ENCODE data around the gene INSIG2. TPM values are rescaled to one million over a fixed set of nuclear protein-coding genes. Genes with fewer than 3 reads are reported as not detected.
A peak's percentile ranks its signal among the peaks of the same experiment; 100 is the strongest.

The INSIG2 gene
- total RNA-seq, 4 donors from 2014 or later: 10.5 to 18.6 (median 13.4) TPM

- Histone ChIP-seq H3K4me1 (peaks cover 0 to 12% (median 4%) of the 10 kb centered on the region in 4 donors), H3K36me3 (no peaks in the 10 kb centered on the region), H3K9me3 (no peaks in the 10 kb centered on the region), H3K27ac (no peak overlapping the region), H3K4me3 (no peak overlapping the region), H3K27me3 (peaks cover 0 to 21% of the 10 kb centered on the region in 2 donors)
- WGBS, 2 donors: 42 to 64% methylated on average over 3 of the region's 3 CpGs
- no peak for TF ChIP-seq POLR2A (IDR thresholded peaks at IDR 0.05)
- TF ChIP-seq EP300 (IDR thresholded peaks at IDR 0.05): no peak
- no peak for TF ChIP-seq CTCF (IDR thresholded peaks at IDR 0.05)
- DNase-seq (ENCODE audit: low spot score in 2 of 2): no peak
Observed at GRCh38 chr2:118054213-118055008, 33.9 kb upstream of the INSIG2 start.

GRCh38 chr2:118055512-118056164 lies 32.6 kb upstream of the INSIG2 start:
- WGBS, 2 donors: 56 to 57% methylated on average over 10 of the region's 10 CpGs
- H3K9me3 ChIP-seq: no peaks in the 10 kb centered on the region
- H3K4me3 ChIP-seq: no peak overlapping the region
- no peak overlapping the region for H3K27ac ChIP-seq
- TF ChIP-seq EP300 (IDR thresholded peaks at IDR 0.05) (no peak), POLR2A (IDR thresholded peaks at IDR 0.05) (no peak), CTCF (IDR thresholded peaks at IDR 0.05) (no peak)
- no peak for DNase-seq (ENCODE audit: low spot score in 2 of 2)
- H3K4me1 ChIP-seq: peaks cover 0 to 19% (median 8%) of the 10 kb centered on the region in 4 donors
- H3K36me3 ChIP-seq: no peaks in the 10 kb centered on the region
- H3K27me3 ChIP-seq: peaks cover 0 to 15% of the 10 kb centered on the region in 2 donors

- peak in 1 of 2 donors; percentile 38 for TF ChIP-seq EP300 (IDR thresholded peaks at IDR 0.05)
- TF ChIP-seq CTCF (IDR thresholded peaks at IDR 0.05): no peak
- H3K27me3 ChIP-seq: peaks cover 0 to 12% of the 10 kb centered on the region in 2 donors
- no peaks in the 10 kb centered on the region for H3K9me3 ChIP-seq
- peak in 1 of 2 donors; percentile 13 for DNase-seq (ENCODE audit: low spot score in 2 of 2)
- peaks cover 0 to 24% (median 9%) of the 10 kb centered on the region in 4 donors for H3K4me1 ChIP-seq
- H3K27ac ChIP-seq: no peak overlapping the region
- WGBS, 2 donors: 39 to 42% methylated on average over 3 of the region's 3 CpGs
- H3K36me3 ChIP-seq: no peaks in the 10 kb centered on the region
- H3K4me3 ChIP-seq: no peak overlapping the region
Observed at GRCh38 chr2:118056165-118056534, 32.1 kb upstream of the INSIG2 start.

GRCh38 chr2:118056801-118057200 lies 31.5 kb upstream of the INSIG2 start:
- no peak overlapping the region for H3K4me3 ChIP-seq
- DNase-seq (ENCODE audit: low spot score in 2 of 2): no peak
- H3K27me3 ChIP-seq: peaks cover 0 to 8% of the 10 kb centered on the region in 2 donors
- no peaks in the 10 kb centered on the region for H3K36me3 ChIP-seq
- no peak overlapping the region for H3K27ac ChIP-seq
- WGBS, 2 donors: 91 to 92% methylated on average over 3 of the region's 3 CpGs
- TF ChIP-seq POLR2A (IDR thresholded peaks at IDR 0.05) (no peak), CTCF (IDR thresholded peaks at IDR 0.05) (no peak), EP300 (IDR thresholded peaks at IDR 0.05) (no peak)
- H3K9me3 ChIP-seq: no peaks in the 10 kb centered on the region
- peaks cover 0 to 26% (median 9%) of the 10 kb centered on the region in 4 donors for H3K4me1 ChIP-seq

- Histone ChIP-seq H3K27me3 (no peaks in the 10 kb centered on the region), H3K27ac (peak overlapping the region in 2 of 4 donors; percentile 69 to 78)
- no peak for DNase-seq (ENCODE audit: low spot score in 2 of 2)
Observed at GRCh38 chr2:118058951-118059350, 29.3 kb upstream of the INSIG2 start.

More at GRCh38 chr2:118058951-118059350, 29.3 kb upstream of the INSIG2 start:
- H3K36me3 ChIP-seq: no peaks in the 10 kb centered on the region
- no peak for TF ChIP-seq CTCF (IDR thresholded peaks at IDR 0.05)
- no peak for TF ChIP-seq EP300 (IDR thresholded peaks at IDR 0.05)
- TF ChIP-seq POLR2A (IDR thresholded peaks at IDR 0.05): no peak
- WGBS, 2 donors: 54 to 71% methylated on average over 3 of the region's 3 CpGs
- no peak overlapping the region for H3K4me3 ChIP-seq
- no peaks in the 10 kb centered on the region for H3K9me3 ChIP-seq
- H3K4me1 ChIP-seq: peaks cover 0 to 26% (median 9%) of the 10 kb centered on the region in 4 donors

Measured in tibial nerve (tissue), 4 donors.